Endothelial cell of umbilical vein (primary cell): ENCODE results near the gene MMP14. TPM values are rescaled to one million over a fixed set of nuclear protein-coding genes. Genes with fewer than 3 reads are reported as not detected.

Experiments used
- BruUV-seq: library from RNA; stranded (reverse); fragments of 400-500 nt; replicated peaks from 2 replicates; lab custom pipeline; 2021; lab: Mats Ljungman, UMichigan
- CTCF ChIA-PET: fragments of 300-600, 350-600 bp; sonication (Branson Sonifier 250); formaldehyde crosslinking; loops from one replicate; lab custom pipeline; 2021; ENCODE audit warnings: antibody characterized with exemption, inconsistent platforms; lab: Charles Lee
- POLR2A ChIA-PET: fragments of 300-600, 350-600 bp; sonication (Branson Sonifier 250); formaldehyde crosslinking; loops from one replicate; lab custom pipeline; 2021; ENCODE audit warnings: antibody characterized with exemption, inconsistent platforms; lab: Charles Lee
- DNase-seq: peaks from one replicate; pipeline ENCODE4 v3.0.0-alpha.2; 2011; ENCODE audit warnings: low read depth, low spot score
- FAIRE-seq: peaks from 2 replicates; lab custom pipeline; 2011; peaks lifted over from hg19 to GRCh38; lab: Jason Lieb, UNC
- H2AFZ ChIP-seq: 2 replicates; pipeline ENCODE4 v1.6.0; 2012; ENCODE audit warnings: low read depth, low read length, control low read depth, inconsistent platforms
- H3K27ac ChIP-seq: 2 replicates; pipeline ENCODE4 v1.5.1; 2011; ENCODE audit warnings: low read depth, mild to moderate bottlenecking, control low read depth, low read length, moderate library complexity; ENCODE audit not compliant: insufficient read depth
- H3K27me3 ChIP-seq, 2 experiments: 2 replicates each; pipeline versions ENCODE4 v1.6.0 to v1.6.1; 2011; ENCODE audit warnings: low read length in 2 of 2, mixed read lengths in 1 of 2; ENCODE audit not compliant: control insufficient read depth in 2 of 2, insufficient read depth in 2 of 2
- H3K36me3 ChIP-seq, 2 experiments: 2 replicates in 1 of 2; 3 replicates in 1 of 2; pipeline ENCODE4 v1.5.1; 2011; ENCODE audit warnings: low read length in 2 of 2, mild to moderate bottlenecking in 1 of 2, moderate library complexity in 1 of 2; ENCODE audit not compliant: control insufficient read depth in 2 of 2, insufficient read depth in 2 of 2; ENCODE audit errors: extremely low read depth in 1 of 2
- H3K4me1 ChIP-seq: 3 replicates; pipeline ENCODE4 v1.5.1; 2011; ENCODE audit warnings: mild to moderate bottlenecking, low read length; ENCODE audit not compliant: control insufficient read depth, insufficient read depth; ENCODE audit errors: extremely low read depth
- H3K4me2 ChIP-seq: 2 replicates; pipeline ENCODE4 v1.6.1; 2011; ENCODE audit warnings: low read length, control low read depth, mixed read lengths; ENCODE audit not compliant: insufficient read depth
- H3K4me3 ChIP-seq, 3 experiments: fragments of 200-600 bp in 1 of 3; sonication (generic), shearing (Covaris generic) in 1 of 3; replicated peaks in 1 of 3; 2 replicates each; pipeline ENCODE4 v1.5.1; 2011 to 2016; ENCODE audit warnings: control low read depth in 3 of 3, low read length in 3 of 3, mild to moderate bottlenecking in 2 of 3, inconsistent platforms in 1 of 3, low read depth in 1 of 3, moderate library complexity in 1 of 3; ENCODE audit not compliant: insufficient read depth in 1 of 3
- H3K79me2 ChIP-seq: 2 replicates; pipeline ENCODE4 v1.6.0; 2012; ENCODE audit warnings: low read length, inconsistent platforms; ENCODE audit not compliant: control insufficient read depth, insufficient read depth
- H3K9ac ChIP-seq: replicated peaks from 2 replicates; pipeline ENCODE3; 2011; ENCODE audit warnings: low read length, control low read depth; ENCODE audit not compliant: insufficient read depth; ENCODE audit errors: extremely low read depth
- H3K9me1 ChIP-seq: replicated peaks from 3 replicates; pipeline ENCODE4 v1.6.0; 2011; ENCODE audit warnings: mild to moderate bottlenecking, low read length; ENCODE audit not compliant: control insufficient read depth, insufficient read depth; ENCODE audit errors: extremely low read depth
- H3K9me3 ChIP-seq: replicated peaks from 2 replicates; pipeline ENCODE4 v1.5.1; 2012; ENCODE audit warnings: low read length, inconsistent platforms; ENCODE audit not compliant: control insufficient read depth, insufficient read depth
- H4K20me1 ChIP-seq: replicated peaks from 2 replicates; pipeline ENCODE3; 2011; ENCODE audit warnings: mild to moderate bottlenecking, low read length; ENCODE audit not compliant: control insufficient read depth, insufficient read depth; ENCODE audit errors: extremely low read depth
- EZH2 ChIP-seq: IDR thresholded peaks from 2 replicates; pipeline ENCODE4 v1.6.1; 2012; ENCODE audit warnings: borderline replicate concordance, low read depth, mild to moderate bottlenecking, moderate library complexity, low read length, inconsistent platforms; ENCODE audit not compliant: severe bottlenecking
- FOS ChIP-seq: IDR thresholded peaks from 2 replicates; pipeline ENCODE4 v1.6.1; 2011; ENCODE audit warnings: mild to moderate bottlenecking, low read length, moderate library complexity, borderline replicate concordance; ENCODE audit not compliant: insufficient read depth
- GATA2 ChIP-seq: IDR thresholded peaks from 2 replicates; pipeline ENCODE4 v1.7.0; 2011; ENCODE audit warnings: low read depth, mild to moderate bottlenecking, moderate library complexity, mixed read lengths, low read length; ENCODE audit not compliant: insufficient read length, insufficient read depth
- JUN ChIP-seq: IDR thresholded peaks from 2 replicates; pipeline ENCODE4 v1.6.1; 2011; ENCODE audit warnings: borderline replicate concordance, low read depth; ENCODE audit not compliant: insufficient read length, insufficient read depth
- MYC ChIP-seq: IDR thresholded peaks from one replicate; pipeline ENCODE4 v1.6.1; 2011; ENCODE audit warnings: mild to moderate bottlenecking, low read depth, low read length
- POLR2A ChIP-seq: IDR thresholded peaks from 2 replicates; pipeline ENCODE4 v1.6.1; 2012; ENCODE audit warnings: low read depth, mild to moderate bottlenecking, control low read depth, low read length
- POLR2AphosphoS5 ChIP-seq: IDR thresholded peaks from 2 replicates; pipeline ENCODE4 v1.6.1; 2012; ENCODE audit warnings: low read depth, mild to moderate bottlenecking, control low read depth, low read length, moderate library complexity; ENCODE audit not compliant: insufficient read depth
- dilution Hi-C: fragments of 300-500 bp; cut with MboI; formaldehyde crosslinking; loops from one replicate; pipeline ENCODE4 v1.15.0; 2019; ENCODE audit warnings: low sequenced_read_pairs; ENCODE audit not compliant: extremely low pct_ligation_motif_present
- intact Hi-C: fragments of 100-400 bp; cut with micrococcal nuclease; formaldehyde crosslinking; loops from one replicate; pipeline ENCODE4 v1.10.0; 2022
- polyA plus RNA-seq, 4 experiments: library from polyadenylated mRNA; depleted of rRNA in 3 of 4; stranded (reverse) in 3 of 4; unstranded in 1 of 4; fragments of >200 nt; gene quantifications; 2 replicates each; pipeline versions ENCODE4 v1.2.1 to v1.2.3, GENCODE V29; 2011 to 2012; ENCODE audit warnings: missing spikeins in 1 of 4
- total RNA-seq: library from RNA; stranded (reverse); gene quantifications from 2 replicates; pipeline ENCODE4 v1.2.3, GENCODE V29; 2021
- TF ChIP-seq, protein P1 (sequence below), 2 donors: IDR thresholded peaks; 1 replicate in 1 of 2; 2 replicates in 1 of 2; pipeline ENCODE4 v1.5.1; 2011; ENCODE audit warnings: low read length in 2 of 2, mild to moderate bottlenecking in 2 of 2, moderate library complexity in 2 of 2, control low read depth in 1 of 2, inconsistent platforms in 1 of 2, low read depth in 1 of 2; ENCODE audit not compliant: insufficient read depth in 1 of 2; ENCODE audit errors: extremely low read depth in 1 of 2
- TF ChIP-seq, protein P2 (sequence below): IDR thresholded peaks from 2 replicates; pipeline ENCODE4 v1.6.1; 2011; ENCODE audit not compliant: insufficient read depth, insufficient read length

The MMP14 gene
- total and polyA plus RNA-seq, 2 donors (not counting 3 experiments of a cell fraction or from before 2014, with no cell fraction given), result 506 to 603 TPM

DNA sequence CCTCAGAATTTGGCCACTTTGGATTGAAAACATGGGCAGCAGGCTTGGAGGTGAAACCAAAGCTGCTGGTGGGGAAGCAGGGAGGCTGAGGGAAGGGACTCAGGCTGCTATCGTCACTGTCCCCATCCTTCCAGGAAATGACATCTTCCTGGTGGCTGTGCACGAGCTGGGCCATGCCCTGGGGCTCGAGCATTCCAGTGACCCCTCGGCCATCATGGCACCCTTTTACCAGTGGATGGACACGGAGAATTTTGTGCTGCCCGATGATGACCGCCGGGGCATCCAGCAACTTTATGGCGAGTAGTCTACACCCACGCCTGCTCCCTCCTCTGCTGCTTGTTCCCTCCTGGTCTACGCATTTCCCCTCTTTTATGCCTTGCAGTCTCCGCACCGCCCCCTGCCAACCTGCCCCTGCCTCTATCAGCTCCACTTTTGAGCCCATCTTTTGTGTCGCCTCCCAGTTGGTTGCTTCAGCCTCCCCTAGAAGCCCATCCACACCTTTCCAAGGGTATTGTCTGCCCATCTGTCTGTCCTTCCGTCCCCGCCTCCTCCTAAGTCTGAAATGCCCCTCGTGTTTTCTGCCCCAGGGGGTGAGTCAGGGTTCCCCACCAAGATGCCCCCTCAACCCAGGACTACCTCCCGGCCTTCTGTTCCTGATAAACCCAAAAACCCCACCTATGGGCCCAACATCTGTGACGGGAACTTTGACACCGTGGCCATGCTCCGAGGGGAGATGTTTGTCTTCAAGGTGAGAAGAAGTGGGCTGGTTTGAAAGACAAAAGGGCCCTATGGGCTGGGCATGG lies 6.9 kb downstream of the MMP14 start:
- DNase-seq, result no peak
- peaks cover 47% of the 10 kb centered on the region for H3K4me1 ChIP-seq
- H3K9ac ChIP-seq, result no peak overlapping the region
- no peak overlapping the region for H3K4me3 ChIP-seq
- TF ChIP-seq POLR2A, result peak; percentile 41
- TF ChIP-seq FOS, result no peak
- TF ChIP-seq EZH2, result no peak
- no peak overlapping the region for H3K4me2 ChIP-seq
- no peak overlapping the region for H2AFZ ChIP-seq
- no peaks in the 10 kb centered on the region for H4K20me1 ChIP-seq
- H3K79me2 ChIP-seq, result peaks cover 79% of the 10 kb centered on the region
- FAIRE-seq, result no peak
- ChIA-PET POLR2A (no interaction called here), CTCF (interaction anchor here (0.6 to 1.2 kb wide), 6 partner anchors 9 to 273 kb away, joined by 3 to 4 read pairs (median 3); no protein-coding TSS in a partner anchor)
- intact Hi-C loops, result no loop called here
- H3K27ac ChIP-seq, result peak overlapping the region; percentile 13
- no peaks in the 10 kb centered on the region for H3K9me1 ChIP-seq
- no TSS peak for BruUV-seq
- no peaks in the 10 kb centered on the region for H3K27me3 ChIP-seq
- dilution Hi-C loops, result no loop called here
- peaks cover 38 to 61% of the 10 kb centered on the region in 2 experiments for H3K36me3 ChIP-seq
- no peaks in the 10 kb centered on the region for H3K9me3 ChIP-seq

DNA sequence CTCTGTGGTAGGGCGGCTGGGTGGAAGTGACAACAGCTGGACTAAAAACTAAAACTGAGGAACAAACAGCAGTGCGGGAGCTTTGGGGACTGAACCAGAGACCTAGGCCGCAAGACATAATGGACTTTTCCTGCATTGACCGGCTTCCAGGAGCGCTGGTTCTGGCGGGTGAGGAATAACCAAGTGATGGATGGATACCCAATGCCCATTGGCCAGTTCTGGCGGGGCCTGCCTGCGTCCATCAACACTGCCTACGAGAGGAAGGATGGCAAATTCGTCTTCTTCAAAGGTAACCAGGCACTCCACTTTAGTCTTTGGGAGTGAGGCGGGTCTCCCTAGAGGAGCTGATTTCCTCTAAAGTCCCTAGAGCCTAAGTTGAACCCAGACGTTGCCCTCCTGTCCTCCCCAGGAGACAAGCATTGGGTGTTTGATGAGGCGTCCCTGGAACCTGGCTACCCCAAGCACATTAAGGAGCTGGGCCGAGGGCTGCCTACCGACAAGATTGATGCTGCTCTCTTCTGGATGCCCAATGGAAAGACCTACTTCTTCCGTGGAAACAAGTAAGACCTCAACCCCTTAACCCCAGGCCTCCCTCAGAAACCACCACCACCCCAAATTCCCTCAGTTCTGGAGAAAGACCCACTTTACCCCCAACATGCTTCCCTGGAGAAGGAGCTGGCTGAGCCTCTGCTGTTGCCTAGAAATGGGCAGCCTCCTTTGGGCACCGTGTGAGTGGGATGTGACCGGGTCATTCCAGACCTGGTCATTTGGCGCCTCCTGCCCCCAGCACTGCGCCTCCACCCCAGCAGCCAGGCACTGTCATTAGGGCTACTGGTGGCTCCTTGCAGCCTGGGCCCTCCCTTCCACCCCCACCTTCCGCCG lies 8.1 kb downstream of the MMP14 start:
- Histone ChIP-seq H3K36me3 (peaks cover 38 to 60% of the 10 kb centered on the region in 2 experiments), H3K9me3 (no peaks in the 10 kb centered on the region), H4K20me1 (no peaks in the 10 kb centered on the region), H3K27ac (no peak overlapping the region), H3K4me3 (no peak overlapping the region), H3K79me2 (peaks cover 67% of the 10 kb centered on the region), H3K9ac (no peak overlapping the region), H3K27me3 (no peaks in the 10 kb centered on the region), H3K4me2 (no peak overlapping the region), H3K9me1 (no peaks in the 10 kb centered on the region), H2AFZ (no peak overlapping the region), H3K4me1 (peaks cover 47% of the 10 kb centered on the region)
- ChIA-PET POLR2A (no interaction called here), CTCF (interaction anchor here (0.8 to 1.2 kb wide), 2 partner anchors 191 to 274 kb away, joined by 3 to 5 read pairs; no protein-coding TSS in a partner anchor)
- TF ChIP-seq, protein P1, sequence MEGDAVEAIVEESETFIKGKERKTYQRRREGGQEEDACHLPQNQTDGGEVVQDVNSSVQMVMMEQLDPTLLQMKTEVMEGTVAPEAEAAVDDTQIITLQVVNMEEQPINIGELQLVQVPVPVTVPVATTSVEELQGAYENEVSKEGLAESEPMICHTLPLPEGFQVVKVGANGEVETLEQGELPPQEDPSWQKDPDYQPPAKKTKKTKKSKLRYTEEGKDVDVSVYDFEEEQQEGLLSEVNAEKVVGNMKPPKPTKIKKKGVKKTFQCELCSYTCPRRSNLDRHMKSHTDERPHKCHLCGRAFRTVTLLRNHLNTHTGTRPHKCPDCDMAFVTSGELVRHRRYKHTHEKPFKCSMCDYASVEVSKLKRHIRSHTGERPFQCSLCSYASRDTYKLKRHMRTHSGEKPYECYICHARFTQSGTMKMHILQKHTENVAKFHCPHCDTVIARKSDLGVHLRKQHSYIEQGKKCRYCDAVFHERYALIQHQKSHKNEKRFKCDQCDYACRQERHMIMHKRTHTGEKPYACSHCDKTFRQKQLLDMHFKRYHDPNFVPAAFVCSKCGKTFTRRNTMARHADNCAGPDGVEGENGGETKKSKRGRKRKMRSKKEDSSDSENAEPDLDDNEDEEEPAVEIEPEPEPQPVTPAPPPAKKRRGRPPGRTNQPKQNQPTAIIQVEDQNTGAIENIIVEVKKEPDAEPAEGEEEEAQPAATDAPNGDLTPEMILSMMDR (IDR thresholded peaks at IDR 0.05; ENCODE audit: extremely low read depth in 1 of 2, insufficient read depth in 1 of 2, low read depth in 1 of 2, low read length in 2 of 2), result no peak
- TF ChIP-seq JUN (no peak), POLR2A (no peak), GATA2 (no peak), POLR2AphosphoS5 (no peak), EZH2 (no peak), FOS (no peak), MYC (no peak)
- TF ChIP-seq, protein P2, sequence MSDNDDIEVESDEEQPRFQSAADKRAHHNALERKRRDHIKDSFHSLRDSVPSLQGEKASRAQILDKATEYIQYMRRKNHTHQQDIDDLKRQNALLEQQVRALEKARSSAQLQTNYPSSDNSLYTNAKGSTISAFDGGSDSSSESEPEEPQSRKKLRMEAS, result no peak
- FAIRE-seq (no peak), DNase-seq (no peak)
- no TSS peak for BruUV-seq
- intact Hi-C loops (no loop called here), dilution Hi-C loops (no loop called here)
